Cardiac fibroblast (primary cell): Measurements from ENCODE around the gene FKBP1B.
"Not testable (repeated sequence)": the region's sequence is repeated elsewhere in the genome, so short reads cannot be mapped to it uniquely, and the experiment has no call there.

Experiments used
- DNase-seq, 2 donors: peaks; one replicate each; pipeline versions ENCODE4 v3.0.0 to v3.0.0-alpha.2; 2010; ENCODE audit warnings: low read depth in 2 of 2
- H3K4me3 ChIP-seq, 2 donors: replicated peaks in 1 of 2; 1 replicate in 1 of 2; 2 replicates in 1 of 2; pipeline ENCODE4 v1.5.1; 2011; ENCODE audit warnings: low read depth in 2 of 2, low read length in 2 of 2, mild to moderate bottlenecking in 2 of 2, moderate library complexity in 1 of 2
- CTCF ChIP-seq: IDR thresholded peaks from one replicate; pipeline ENCODE4 v1.5.1; 2011; ENCODE audit warnings: low read depth, mild to moderate bottlenecking, low read length, inconsistent platforms

The FKBP1B gene

GRCh38 chr2:24011250-24012104 lies 38.1 kb upstream of the FKBP1B start:
- no peak overlapping the region for H3K4me3 ChIP-seq
- no peak for DNase-seq
- no peak for TF ChIP-seq CTCF

- no peak for DNase-seq
- H3K4me3 ChIP-seq, result no peak overlapping the region
- TF ChIP-seq CTCF, result no peak
These were observed 36.9 kb upstream of the FKBP1B start for GRCh38 chr2:24012521-24013188.

GRCh38 chr2:24014902-24015301 lies 34.6 kb upstream of the FKBP1B start:
- H3K4me3 ChIP-seq, result not testable (repeated sequence)
- peak in 1 of 2 donors; percentile 61 for DNase-seq

GRCh38 chr2:24015562-24016375 lies 33.8 kb upstream of the FKBP1B start:
- no peak for TF ChIP-seq CTCF
- H3K4me3 ChIP-seq, result no peak overlapping the region
- DNase-seq, result peak; percentile 62 to 96

- peak in 1 of 2 donors; percentile 18 for DNase-seq
- no peak overlapping the region for H3K4me3 ChIP-seq
- TF ChIP-seq CTCF, result no peak
These were observed 33.2 kb upstream of the FKBP1B start for GRCh38 chr2:24016376-24016761.

GRCh38 chr2:24016853-24017703 lies 32.5 kb upstream of the FKBP1B start:
- no peak overlapping the region for H3K4me3 ChIP-seq
- TF ChIP-seq CTCF, result no peak
- DNase-seq, result no peak
